Stimulated activated CD8-positive, alpha-beta memory T cell treated with anti-CD3 and anti-CD28 coated beads, Interleukin-7, amount 100 ng/mL, for 4 hours (primary cell): ENCODE data around the gene PRCD.
"Not testable (repeated sequence)": the region's sequence is repeated elsewhere in the genome, so short reads cannot be mapped to it uniquely, and the experiment has no call there.

Source experiments
- DNase-seq, 2 donors: peaks; one replicate each; pipeline ENCODE4 v3.0.0-alpha.2; 2020; ENCODE audit warnings: low read depth in 2 of 2

The PRCD gene

DNA sequence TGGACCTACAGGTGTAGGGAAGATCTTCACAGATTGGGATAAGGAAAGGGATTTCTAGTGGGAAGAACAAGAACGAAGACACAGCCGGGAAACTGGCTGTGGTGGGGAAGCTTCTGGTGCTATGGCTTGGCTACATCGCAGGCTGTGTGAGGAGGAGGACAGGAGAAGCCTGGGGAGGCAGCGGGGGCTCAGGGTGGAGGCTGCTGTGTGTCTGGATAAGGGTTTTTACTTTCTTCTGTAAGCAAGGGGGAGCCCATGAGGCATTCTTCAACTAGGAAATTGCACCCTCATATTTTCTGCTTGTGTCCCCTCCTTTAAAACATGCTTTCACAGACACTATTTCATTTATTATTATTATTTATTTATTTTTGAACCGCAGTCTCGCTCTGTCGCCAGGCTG, 35.7 kb upstream of the PRCD start:
- DNase-seq = no peak

DNA sequence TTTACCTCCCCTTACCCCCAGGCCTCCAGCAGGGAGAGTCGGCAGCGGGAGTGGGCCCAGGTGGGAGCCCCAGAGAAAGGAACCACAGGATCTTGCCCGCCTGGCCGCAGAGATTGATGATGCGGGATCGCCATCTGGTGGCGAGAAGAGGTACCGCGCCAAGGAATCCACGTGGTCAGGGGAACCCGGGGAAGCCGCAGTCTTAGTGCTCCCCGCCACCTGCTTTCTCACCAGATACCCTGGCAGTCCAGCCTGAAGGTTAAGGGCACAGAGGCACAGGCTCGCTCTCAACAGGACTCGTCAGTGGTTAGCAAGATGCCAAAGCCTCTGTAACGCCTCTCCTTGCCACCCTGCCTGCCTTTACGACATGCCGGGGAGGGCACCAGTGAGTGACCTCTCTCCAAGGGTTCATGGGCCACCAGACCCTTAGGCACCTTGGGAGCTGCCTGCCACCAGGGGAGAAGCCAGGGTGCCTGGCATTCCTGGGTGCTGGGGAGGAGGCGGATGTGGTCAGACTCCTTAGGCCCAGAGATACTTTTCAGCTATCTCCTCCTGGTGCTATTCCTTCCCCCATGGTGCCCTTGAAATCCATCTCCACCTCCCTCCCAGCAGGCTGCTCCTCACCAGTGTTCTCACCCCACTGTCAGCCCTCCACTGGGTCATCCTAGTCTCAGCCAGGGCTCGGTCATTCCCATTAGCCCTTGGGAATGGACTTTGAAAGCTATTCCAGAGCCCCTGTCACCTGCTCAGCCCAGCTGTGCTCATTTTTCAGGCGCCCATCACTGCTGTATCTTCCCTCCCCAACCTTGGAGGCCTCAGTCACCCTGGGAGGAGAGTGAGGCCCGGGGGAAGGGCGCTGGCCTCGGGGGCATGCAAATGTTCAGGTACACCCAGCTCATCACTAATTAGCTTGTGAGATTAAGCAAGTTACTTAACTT, 33.2 kb upstream of the PRCD start:
- peak; percentile 76 to 80 for DNase-seq

DNA sequence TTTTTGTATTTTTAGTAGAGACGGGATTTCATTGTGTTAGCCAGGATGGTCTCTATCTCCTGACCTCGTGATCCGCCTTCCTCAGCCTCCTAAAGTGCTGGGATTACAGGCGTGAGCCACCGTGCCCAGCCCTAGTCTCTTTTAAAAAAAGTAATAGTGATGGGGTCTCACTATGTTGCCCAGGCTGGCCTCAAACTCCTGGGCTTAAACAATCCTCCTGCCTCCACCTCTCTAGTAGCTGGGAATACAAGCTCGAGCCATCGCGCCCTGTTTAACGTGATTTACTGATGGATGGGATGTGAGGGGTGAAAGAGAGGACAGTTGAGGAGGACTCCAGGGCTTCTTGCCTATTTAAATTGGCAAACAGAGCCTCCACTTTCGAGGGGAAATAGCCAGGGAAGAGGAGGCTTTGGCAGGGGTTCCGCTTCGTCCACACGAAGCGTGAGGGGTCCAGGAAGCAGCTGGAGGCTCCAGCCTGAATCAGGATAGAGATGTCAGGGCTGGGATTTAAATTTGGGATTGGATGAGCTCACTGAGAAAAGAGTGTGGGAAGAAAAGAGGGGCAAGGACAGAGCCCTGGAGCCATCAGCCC, 31.3 kb upstream of the PRCD start:
- DNase-seq = not testable (repeated sequence)

GRCh38 chr17:76510831-76511244, 29.0 kb upstream of the PRCD start:
- DNase-seq = no peak

DNA sequence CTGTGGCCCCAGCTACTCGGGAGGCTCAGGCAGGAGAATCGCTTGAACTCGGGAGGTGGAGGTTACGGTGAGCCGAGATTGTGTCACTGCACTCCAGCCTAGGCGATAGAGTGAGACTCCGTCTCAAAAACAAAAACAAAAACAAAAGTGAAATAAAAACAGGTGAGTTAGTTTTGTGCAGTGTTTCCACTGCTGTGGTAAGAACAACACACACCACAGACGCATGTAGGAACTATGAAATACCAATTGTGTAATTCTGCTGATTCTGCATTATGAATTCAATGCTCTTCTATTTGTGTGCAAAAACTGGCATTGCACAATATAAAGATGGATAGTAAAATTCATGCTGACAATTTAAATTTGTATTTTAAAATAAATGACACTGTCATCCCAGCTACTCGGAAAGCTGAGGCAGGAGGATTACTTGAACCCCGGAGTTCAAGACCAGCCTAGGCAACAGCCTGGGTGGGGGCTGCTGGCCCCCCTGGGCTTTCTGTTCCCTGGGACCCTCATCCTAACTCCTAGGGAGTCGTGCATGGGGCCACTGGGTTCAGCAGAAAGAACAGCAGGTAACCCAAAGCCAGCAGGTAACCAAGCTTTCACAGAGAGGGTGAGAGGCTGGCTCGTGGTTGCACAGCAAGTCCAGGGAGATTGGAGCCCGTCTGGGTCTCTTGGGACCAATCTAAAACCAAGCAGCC, 28.0 kb upstream of the PRCD start:
- no peak for DNase-seq

DNA sequence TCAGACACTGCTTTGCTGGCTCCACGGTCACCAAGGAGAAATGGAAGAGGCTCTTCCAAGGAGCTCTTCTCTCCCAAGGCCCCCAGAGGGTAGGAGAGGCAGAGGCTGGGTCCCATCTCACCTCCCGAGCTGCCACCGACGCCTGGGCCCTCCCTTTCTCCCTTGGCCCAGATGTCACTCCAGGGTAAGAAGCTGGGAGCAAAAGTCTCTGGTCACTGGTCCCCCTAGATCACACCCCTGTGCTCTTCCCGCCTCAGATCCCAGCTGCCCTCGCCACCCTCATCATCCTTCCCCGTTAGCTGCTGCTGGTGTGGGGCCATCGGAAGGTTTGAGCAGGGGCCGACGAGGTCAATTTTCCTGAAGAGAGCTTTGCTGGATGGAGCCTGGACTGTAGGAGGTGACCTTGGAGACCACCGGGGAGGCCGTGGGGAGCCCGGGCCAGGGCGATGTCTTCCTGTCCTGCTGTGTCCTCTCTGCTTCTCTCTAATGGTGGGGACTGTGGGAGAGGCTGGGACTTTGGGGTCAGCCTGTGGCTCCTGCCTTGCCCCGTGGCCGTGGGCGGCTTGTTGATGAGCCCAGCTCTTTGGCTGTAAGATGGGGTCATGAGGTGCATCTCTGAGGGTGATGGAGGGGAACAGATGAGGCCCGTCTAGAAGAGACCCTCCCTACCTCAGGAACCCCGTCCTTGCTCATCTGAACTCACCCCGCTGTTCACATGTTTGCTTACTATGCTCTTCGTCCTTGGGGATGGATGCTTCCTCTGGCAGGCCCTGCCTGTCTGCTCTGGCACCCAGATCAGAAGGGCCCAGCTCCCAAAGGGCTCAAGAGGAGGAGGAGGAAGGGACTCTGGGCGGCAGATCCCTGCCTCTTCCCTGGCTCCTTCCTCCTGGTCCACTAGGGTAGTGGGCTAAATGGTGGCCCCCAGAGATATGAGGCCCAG, 27.2 kb upstream of the PRCD start:
- no peak for DNase-seq

DNA sequence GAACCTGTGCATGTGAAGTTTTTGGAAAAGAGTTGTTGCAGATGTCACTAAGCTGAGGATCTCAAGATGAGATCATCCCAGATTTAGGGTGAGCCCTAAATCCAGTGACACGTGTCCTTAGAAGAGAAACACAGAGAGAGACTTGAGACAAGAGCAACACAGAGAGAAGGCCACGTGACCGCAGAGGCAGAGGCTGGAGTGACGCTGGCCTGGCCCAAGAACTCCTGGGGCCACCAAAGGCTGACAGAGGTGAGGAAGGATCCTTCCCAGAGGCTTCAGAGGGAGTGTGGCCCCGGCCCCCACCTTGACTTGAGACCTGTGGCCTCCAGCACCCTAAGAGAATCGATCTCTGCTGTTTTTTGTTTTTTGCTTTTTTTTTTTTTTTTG, 26.5 kb upstream of the PRCD start:
- DNase-seq = no peak

GRCh38 chr17:76514355-76514754, 25.5 kb upstream of the PRCD start:
- DNase-seq = not testable (repeated sequence)

GRCh38 chr17:76515274-76515949, 24.4 kb upstream of the PRCD start:
- peak; percentile 69 to 79 for DNase-seq

GRCh38 chr17:76517638-76518038, 22.2 kb upstream of the PRCD start:
- DNase-seq = no peak

DNA sequence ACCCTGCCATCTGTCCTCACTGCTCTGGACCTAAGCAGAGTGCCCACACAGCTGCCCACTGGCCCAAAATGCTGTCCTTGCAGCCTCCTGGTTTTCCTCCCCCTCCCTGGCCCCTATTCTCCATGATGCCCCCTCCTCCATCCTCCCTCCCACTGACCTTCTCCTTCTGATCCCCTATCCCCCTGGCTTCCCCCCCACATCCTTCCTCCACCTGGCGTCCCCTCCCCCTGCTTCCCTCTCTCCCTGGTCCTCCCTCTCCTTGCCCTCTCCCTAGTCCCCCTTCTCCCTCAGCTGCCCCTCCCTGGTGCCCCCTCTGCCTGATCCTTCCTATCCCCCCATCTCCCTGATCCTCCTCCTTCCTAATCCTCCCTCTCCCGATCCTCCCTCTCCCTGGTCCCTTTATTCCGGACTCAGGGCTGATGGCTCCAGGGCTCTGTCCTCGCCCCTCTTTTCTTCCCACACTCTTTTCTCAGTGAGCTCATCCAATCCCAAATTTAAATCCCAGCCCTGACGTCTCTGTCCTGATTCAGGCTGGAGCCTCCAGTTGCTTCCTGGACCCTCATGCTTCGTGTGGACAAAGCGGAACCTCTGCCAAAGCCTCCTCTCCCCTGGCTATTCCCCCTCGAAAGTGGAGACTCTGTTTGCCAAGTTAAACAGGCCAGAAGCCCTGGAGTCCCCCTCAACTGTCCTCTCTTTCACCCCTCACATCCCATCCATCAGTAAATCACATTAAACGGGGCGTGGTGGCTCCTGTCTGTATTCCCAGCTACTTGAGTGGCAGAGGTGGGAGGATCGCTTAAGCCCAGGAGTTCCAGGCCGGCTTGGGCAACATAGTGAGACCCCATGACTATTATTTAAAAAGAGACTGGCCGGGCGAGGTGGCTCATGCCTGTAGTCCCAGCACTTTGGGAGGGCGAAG, 20.5 kb upstream of the PRCD start:
- DNase-seq = no peak

- DNase-seq = no peak
These were observed 18.6 kb upstream of the PRCD start for GRCh38 chr17:76521262-76521661.

DNA sequence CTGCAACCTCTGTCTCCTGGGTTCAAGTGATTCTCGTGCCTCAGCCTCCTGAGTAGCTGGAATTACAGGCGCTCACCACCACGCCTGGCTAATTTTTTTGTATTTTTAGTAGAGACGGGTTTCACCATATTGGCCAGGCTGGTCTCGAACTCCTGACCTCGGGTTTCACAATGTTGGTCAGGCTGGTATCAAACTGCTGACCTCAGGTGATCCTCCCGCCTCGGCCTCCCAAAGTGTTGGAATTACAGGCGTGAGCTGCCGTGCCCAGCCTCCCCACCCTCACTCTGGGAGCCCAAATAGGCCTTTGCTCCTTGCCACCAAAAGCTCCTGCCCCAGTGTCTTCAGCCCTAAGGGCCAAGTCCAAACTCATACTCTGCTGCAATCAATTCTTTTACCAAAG, 18.2 kb upstream of the PRCD start:
- DNase-seq = not testable (repeated sequence)

- peak; percentile 53 to 69 for DNase-seq
These were observed 16.5 kb upstream of the PRCD start for GRCh38 chr17:76523084-76524037.

GRCh38 chr17:76524598-76525512, 15.0 kb upstream of the PRCD start:
- no peak for DNase-seq

- DNase-seq = not testable (repeated sequence)
These were observed 14.4 kb upstream of the PRCD start for GRCh38 chr17:76525513-76525833.

GRCh38 chr17:76527016-76527415, 12.8 kb upstream of the PRCD start:
- DNase-seq = not testable (repeated sequence)
